Mucosa of rectum (tissue), 2 donors: ENCODE data around the gene MID1.

Experiments used
- H3K27ac ChIP-seq, 2 donors: one replicate each; pipeline ENCODE4 v1.7.0; 2013; ENCODE audit warnings: inconsistent platforms in 2 of 2, low read depth in 2 of 2, low read length in 2 of 2
- H3K27me3 ChIP-seq, 2 donors: one replicate each; pipeline ENCODE4 v1.7.0; 2013; ENCODE audit warnings: low read length in 2 of 2; ENCODE audit not compliant: control insufficient read depth in 2 of 2, insufficient read depth in 2 of 2
- H3K36me3 ChIP-seq, 2 donors: one replicate each; pipeline ENCODE4 v1.7.0; 2013; ENCODE audit warnings: low read length in 2 of 2; ENCODE audit not compliant: control insufficient read depth in 2 of 2, insufficient read depth in 2 of 2
- H3K4me1 ChIP-seq, 2 donors: one replicate each; pipeline ENCODE4 v1.7.0; 2013; ENCODE audit warnings: low read length in 2 of 2, mild to moderate bottlenecking in 1 of 2; ENCODE audit not compliant: control insufficient read depth in 2 of 2, insufficient read depth in 2 of 2
- H3K4me3 ChIP-seq, 2 donors: one replicate each; pipeline ENCODE4 v1.7.0; 2013; ENCODE audit warnings: low read length in 2 of 2
- H3K9ac ChIP-seq, 2 donors: one replicate each; pipeline ENCODE4 v1.7.0; 2013; ENCODE audit warnings: low read length in 2 of 2, low read depth in 1 of 2, mild to moderate bottlenecking in 1 of 2
- H3K9me3 ChIP-seq, 2 donors: one replicate each; pipeline ENCODE4 v1.7.0; 2013; ENCODE audit warnings: low read length in 2 of 2; ENCODE audit not compliant: control insufficient read depth in 2 of 2
- donor health status: healthy.
- donor health status: Normal muscosa, but diverticular disease.

MID1 gene

GRCh38 chrX:10557166-10557565, 63.2 kb downstream of the MID1 start:
- Histone ChIP-seq H3K27me3 (peaks cover 0 to 2% of the 10 kb centered on the region in 2 donors), H3K4me3 (no peak overlapping the region), H3K9me3 (no peaks in the 10 kb centered on the region), H3K9ac (no peak overlapping the region), H3K27ac (no peak overlapping the region), H3K4me1 (no peaks in the 10 kb centered on the region), H3K36me3 (no peaks in the 10 kb centered on the region)

GRCh38 chrX:10556405-10556804, 64.0 kb downstream of the MID1 start:
- Histone ChIP-seq H3K27me3 (peaks cover 0 to 2% of the 10 kb centered on the region in 2 donors), H3K9me3 (no peaks in the 10 kb centered on the region), H3K4me3 (no peak overlapping the region), H3K9ac (no peak overlapping the region), H3K36me3 (no peaks in the 10 kb centered on the region), H3K4me1 (no peaks in the 10 kb centered on the region), H3K27ac (no peak overlapping the region)

- no peak overlapping the region for H3K4me3 ChIP-seq
- no peaks in the 10 kb centered on the region for H3K36me3 ChIP-seq
- no peaks in the 10 kb centered on the region for H3K4me1 ChIP-seq
- H3K27me3 ChIP-seq, result peaks cover 0 to 2% of the 10 kb centered on the region in 2 donors
- H3K9ac ChIP-seq, result no peak overlapping the region
- H3K27ac ChIP-seq, result no peak overlapping the region
- H3K9me3 ChIP-seq, result no peaks in the 10 kb centered on the region
Measured at GRCh38 chrX:10555846-10556245, 64.5 kb downstream of the MID1 start.

- Histone ChIP-seq H3K36me3 (no peaks in the 10 kb centered on the region), H3K27ac (no peak overlapping the region)
Measured at GRCh38 chrX:10554612-10555270, 65.6 kb downstream of the MID1 start.

GRCh38 chrX:10549280-10549679, 71.1 kb downstream of the MID1 start:
- Histone ChIP-seq H3K27me3 (no peaks in the 10 kb centered on the region), H3K36me3 (no peaks in the 10 kb centered on the region), H3K9me3 (no peaks in the 10 kb centered on the region), H3K4me3 (no peak overlapping the region), H3K9ac (no peak overlapping the region), H3K4me1 (no peaks in the 10 kb centered on the region), H3K27ac (no peak overlapping the region)

More at GRCh38 chrX:10554612-10555270, 65.6 kb downstream of the MID1 start:
- H3K9me3 ChIP-seq, result no peaks in the 10 kb centered on the region
- H3K4me3 ChIP-seq, result no peak overlapping the region
- no peak overlapping the region for H3K9ac ChIP-seq
- H3K4me1 ChIP-seq, result no peaks in the 10 kb centered on the region
- H3K27me3 ChIP-seq, result peaks cover 0 to 2% of the 10 kb centered on the region in 2 donors

GRCh38 chrX:10548688-10549087, 71.7 kb downstream of the MID1 start:
- H3K27ac ChIP-seq, result no peak overlapping the region
- no peaks in the 10 kb centered on the region for H3K36me3 ChIP-seq
- H3K9ac ChIP-seq, result no peak overlapping the region

GRCh38 chrX:10545882-10546281, 74.5 kb downstream of the MID1 start:
- Histone ChIP-seq H3K27ac (no peak overlapping the region), H3K4me3 (no peak overlapping the region), H3K27me3 (no peaks in the 10 kb centered on the region), H3K9me3 (no peaks in the 10 kb centered on the region), H3K4me1 (no peaks in the 10 kb centered on the region), H3K36me3 (no peaks in the 10 kb centered on the region), H3K9ac (no peak overlapping the region)

More at GRCh38 chrX:10548688-10549087, 71.7 kb downstream of the MID1 start:
- Histone ChIP-seq H3K27me3 (no peaks in the 10 kb centered on the region), H3K4me1 (no peaks in the 10 kb centered on the region), H3K4me3 (no peak overlapping the region), H3K9me3 (no peaks in the 10 kb centered on the region)

GRCh38 chrX:10542586-10542985, 77.8 kb downstream of the MID1 start:
- H3K9me3 ChIP-seq, result no peaks in the 10 kb centered on the region
- no peaks in the 10 kb centered on the region for H3K27me3 ChIP-seq
- H3K27ac ChIP-seq, result no peak overlapping the region
- no peak overlapping the region for H3K4me3 ChIP-seq
- H3K4me1 ChIP-seq, result no peaks in the 10 kb centered on the region
- H3K36me3 ChIP-seq, result no peaks in the 10 kb centered on the region
- no peak overlapping the region for H3K9ac ChIP-seq

- no peaks in the 10 kb centered on the region for H3K4me1 ChIP-seq
- H3K9ac ChIP-seq, result no peak overlapping the region
- no peak overlapping the region for H3K27ac ChIP-seq
- peaks cover 0 to 2% of the 10 kb centered on the region in 2 donors for H3K27me3 ChIP-seq
- H3K36me3 ChIP-seq, result no peaks in the 10 kb centered on the region
- H3K9me3 ChIP-seq, result no peaks in the 10 kb centered on the region
- no peak overlapping the region for H3K4me3 ChIP-seq
Measured at GRCh38 chrX:10538831-10539230, 81.6 kb downstream of the MID1 start.

- Histone ChIP-seq H3K36me3 (no peaks in the 10 kb centered on the region), H3K9ac (no peak overlapping the region), H3K27ac (no peak overlapping the region), H3K4me1 (no peaks in the 10 kb centered on the region), H3K4me3 (no peak overlapping the region), H3K27me3 (peaks cover 0 to 2% of the 10 kb centered on the region in 2 donors), H3K9me3 (no peaks in the 10 kb centered on the region)
Measured at GRCh38 chrX:10537308-10537707, 83.1 kb downstream of the MID1 start.
